ENCODE measurements around the gene DDX18. TPM values are rescaled to one million over a fixed set of nuclear protein-coding genes. Genes with fewer than 3 reads are reported as not detected.

The DDX18 gene
- total and polyA plus RNA-seq, 2 of the 4 experiments (the other 2 are of a cell fraction), result 34.6 to 69.9 TPM

- Histone ChIP-seq H3K56ac (ENCODE audit: extremely low read depth, insufficient read depth, low read length) (no peak overlapping the region), H4K8ac (ENCODE audit: low read depth in 2 of 2, low read length in 2 of 2) (no peak overlapping the region), H3K9me1 (ENCODE audit: insufficient read depth, low read length) (peaks cover 3% of the 10 kb centered on the region; the same call in 1 of the 2 replicates), H3K4me1 (ENCODE audit: control insufficient read depth, insufficient read depth, low read length) (peaks cover 1% of the 10 kb centered on the region; the same call in 1 of the 2 replicates), H2BK15ac (ENCODE audit: low read depth, low read length) (no peak overlapping the region), H3K36me3 (ENCODE audit: control insufficient read depth, insufficient read depth, low read length) (peaks cover 25% of the 10 kb centered on the region), H3K4ac (ENCODE audit: low read depth, low read length) (no peak overlapping the region), H2AK9ac (replicated peaks; ENCODE audit: low read depth, low read length, poor library complexity) (no peak overlapping the region), H2AFZ (replicated peaks; ENCODE audit: low read length, poor library complexity) (no peak overlapping the region), H3K18ac (ENCODE audit: low read depth, low read length) (no peak overlapping the region), H2BK120ac (ENCODE audit: low read depth, low read length) (no peak overlapping the region), H3K4me2 (ENCODE audit: low read depth, low read length) (no peak overlapping the region), H3K4me3 (ENCODE audit: insufficient read depth, low read depth, low read length) (no peak overlapping the region), H2AK5ac (ENCODE audit: low read depth, low read length) (no peak overlapping the region), H4K91ac (ENCODE audit: insufficient read depth, low read depth, low read length) (no peak overlapping the region), H3K27ac (ENCODE audit: insufficient read depth, low read length) (no peak overlapping the region), H3K14ac (replicated peaks; ENCODE audit: low read depth, low read length) (no peak overlapping the region), H3K9me3 (ENCODE audit: control insufficient read depth, insufficient read depth, low read length) (no peaks in the 10 kb centered on the region), H3K27me3 (ENCODE audit: control insufficient read depth, insufficient read depth, low read length) (no peaks in the 10 kb centered on the region), H4K5ac (ENCODE audit: low read depth, low read length) (no peak overlapping the region), H2BK20ac (ENCODE audit: low read depth, low read length) (no peak overlapping the region), H3K23ac (ENCODE audit: low read depth, low read length) (no peak overlapping the region), H3K9ac (ENCODE audit: low read depth, low read length) (no peak overlapping the region), H3K79me1 (ENCODE audit: low read depth in 1 of 2, low read length in 2 of 2) (peaks cover 21 to 25% of the 10 kb centered on the region in 2 experiments), H2BK5ac (ENCODE audit: low read depth, low read length, poor library complexity, severe bottlenecking) (no peak overlapping the region), H4K20me1 (ENCODE audit: insufficient read depth, low read length) (no peaks in the 10 kb centered on the region; the same call in 1 of the 2 replicates)
- intact Hi-C loops (cut with micrococcal nuclease), result no loop called here
- in situ Hi-C loops (cut with MboI; ENCODE audit: low sequenced_read_pairs), result no loop called here
- TF ChIP-seq POLR2A (IDR thresholded peaks at IDR 0.05; ENCODE audit: low read depth, low read length) (no peak), RFX5 (IDR thresholded peaks at IDR 0.05; ENCODE audit: low read depth, low read length) (no peak), CTCF (conservative IDR thresholded peaks at IDR 0.05; ENCODE audit: low read depth, low read length) (no peak), BHLHE40 (IDR thresholded peaks at IDR 0.05; ENCODE audit: low read depth, low read length) (no peak), MXI1 (IDR thresholded peaks at IDR 0.05; ENCODE audit: borderline replicate concordance, low read depth, low read length) (no peak), NFE2L2 (IDR thresholded peaks at IDR 0.05; ENCODE audit: low read depth, low read length) (no peak), RCOR1 (IDR thresholded peaks at IDR 0.05; ENCODE audit: insufficient replicate concordance, low read length) (no peak), CHD1 (IDR thresholded peaks at IDR 0.05; ENCODE audit: low read depth, low read length) (no peak), MAZ (IDR thresholded peaks at IDR 0.05; ENCODE audit: borderline replicate concordance, low read depth, low read length) (no peak), SMC3 (IDR thresholded peaks at IDR 0.05; ENCODE audit: low read depth, low read length) (no peak), ELK1 (IDR thresholded peaks at IDR 0.05; ENCODE audit: borderline replicate concordance, low read depth, low read length) (no peak), FOS (IDR thresholded peaks at IDR 0.05; ENCODE audit: low read depth, low read length) (no peak)
- dilution Hi-C loops (cut with HindIII; ENCODE audit: low sequenced_read_pairs, unreplicated experiment), result no loop called here
- ATAC-seq (ENCODE audit: low read depth), result no peak
- DNase-seq, result no peak
- ChIA-PET POLR2A (ENCODE audit: unreplicated experiment) (no interaction called here), CTCF (interaction anchor here (1.2 kb wide), 1 partner anchor 184 kb away, joined by 3 read pairs; no protein-coding TSS in a partner anchor)
- BruUV-seq (replicated peaks), result no TSS peak
- WGBS, 2 experiments (ENCODE audit: extremely low coverage in 2 of 2, insufficient read length in 1 of 2), result no CpG with 5 or more reads among the region's 3 CpGs
Observed at GRCh38 chr2:117818921-117819320, 4.4 kb downstream of the DDX18 start.
